HepG2 (cell line): Measurements from ENCODE around the gene GPS1. TPM values are rescaled to one million over a fixed set of nuclear protein-coding genes. Genes with fewer than 3 reads are reported as not detected.

Experiments
- CBX1 ChIP-seq: IDR thresholded peaks from one replicate; pipeline ENCODE4 v1.6.1; 2016; ENCODE audit warnings: antibody characterized with exemption, low read depth
- ELF1 ChIP-seq: sonication (generic); formaldehyde crosslinking; IDR thresholded peaks from 2 replicates; pipeline ENCODE4 v1.4.0; 2020; ENCODE audit warnings: missing genetic modification reagents
- FLYWCH1 ChIP-seq: sonication (generic); formaldehyde crosslinking; IDR thresholded peaks from 2 replicates; pipeline ENCODE4 v1.8.1; 2023; ENCODE audit warnings: mild to moderate bottlenecking, missing genetic modification reagents
- FOXK1 ChIP-seq: sonication (generic); formaldehyde crosslinking; IDR thresholded peaks from 2 replicates; pipeline ENCODE4 v1.4.0; 2020; ENCODE audit warnings: low read depth, missing genetic modification reagents, borderline replicate concordance
- HOXD1 ChIP-seq: sonication (generic); formaldehyde crosslinking; IDR thresholded peaks from 2 replicates; pipeline ENCODE4 v1.5.0; 2020; ENCODE audit warnings: missing genetic modification reagents
- ISL2 ChIP-seq: sonication (generic); formaldehyde crosslinking; IDR thresholded peaks from 2 replicates; pipeline ENCODE4 v1.5.0; 2020; ENCODE audit warnings: missing genetic modification reagents
- KMT2A ChIP-seq: sonication (generic); formaldehyde crosslinking; IDR thresholded peaks from 2 replicates; pipeline ENCODE4 v1.4.0; 2020; ENCODE audit warnings: missing genetic modification reagents
- MAF1 ChIP-seq: sonication (generic); formaldehyde crosslinking; IDR thresholded peaks from 2 replicates; pipeline ENCODE4 v1.5.0; 2020; ENCODE audit warnings: missing genetic modification reagents, borderline replicate concordance
- MIXL1 ChIP-seq: IDR thresholded peaks from 2 replicates; pipeline ENCODE4 v1.6.1; 2016
- PHF5A ChIP-seq: IDR thresholded peaks from one replicate; pipeline ENCODE4 v1.6.1; 2018; ENCODE audit warnings: low read depth, missing genetic modification reagents; ENCODE audit not compliant: unreplicated experiment
- PHF8 ChIP-seq: sonication (generic); formaldehyde crosslinking; IDR thresholded peaks from 2 replicates; pipeline ENCODE4 v1.5.0; 2020; ENCODE audit warnings: missing genetic modification reagents
- POLR2AphosphoS5 ChIP-seq: IDR thresholded peaks from 2 replicates; pipeline ENCODE4 v1.6.1; 2012; ENCODE audit warnings: low read depth, low read length
- SALL1 ChIP-seq: sonication (generic); formaldehyde crosslinking; IDR thresholded peaks from 2 replicates; pipeline ENCODE4 v1.8.0; 2022; ENCODE audit warnings: mild to moderate bottlenecking, missing genetic modification reagents
- SALL2 ChIP-seq: sonication (generic); formaldehyde crosslinking; IDR thresholded peaks from 2 replicates; pipeline ENCODE4 v1.8.1; 2023; ENCODE audit warnings: mild to moderate bottlenecking, missing genetic modification reagents, inconsistent platforms
- SMAD3 ChIP-seq: sonication (generic); formaldehyde crosslinking; IDR thresholded peaks from 2 replicates; pipeline ENCODE4 v1.4.0; 2020; ENCODE audit warnings: missing genetic modification reagents
- ZKSCAN5 ChIP-seq: sonication (generic); formaldehyde crosslinking; IDR thresholded peaks from 2 replicates; pipeline ENCODE4 v1.5.1; 2020; ENCODE audit warnings: mild to moderate bottlenecking, missing genetic modification reagents
- ZNF124 ChIP-seq: sonication (generic); formaldehyde crosslinking; IDR thresholded peaks from 2 replicates; pipeline ENCODE4 v1.4.0; 2020; ENCODE audit warnings: missing genetic modification reagents
- ZNF451 ChIP-seq: sonication (generic); formaldehyde crosslinking; IDR thresholded peaks from 2 replicates; pipeline ENCODE4 v1.5.0; 2020; ENCODE audit warnings: mild to moderate bottlenecking, missing genetic modification reagents
- ZNF777 ChIP-seq: sonication (generic); formaldehyde crosslinking; IDR thresholded peaks from 2 replicates; pipeline ENCODE4 v1.4.0; 2020; ENCODE audit warnings: missing genetic modification reagents
- ZNF891 ChIP-seq: sonication (generic); formaldehyde crosslinking; IDR thresholded peaks from 2 replicates; pipeline ENCODE4 v1.5.0; 2020; ENCODE audit warnings: mild to moderate bottlenecking, missing genetic modification reagents
- ZSCAN12 ChIP-seq: sonication (generic); formaldehyde crosslinking; IDR thresholded peaks from 2 replicates; pipeline ENCODE4 v1.9.0; 2021; ENCODE audit warnings: mild to moderate bottlenecking, missing genetic modification reagents
- polyA plus RNA-seq, 8 experiments: library from polyadenylated mRNA; depleted of rRNA in 3 of 8; stranded (reverse) in 7 of 8; unstranded in 1 of 8; fragments of >200 nt; fragmentation: Illumina TruSeq in 4 of 8; extraction: Trizol in 4 of 8; gene quantifications; 2 replicates each; pipeline versions ENCODE4 v1.2.1 to v1.2.3, GENCODE V29; 2011 to 2016; ENCODE audit warnings: low read depth in 4 of 8, missing spikeins in 1 of 8, mixed read lengths in 1 of 8; ENCODE audit not compliant: insufficient read depth in 1 of 8
- total RNA-seq, 5 experiments: library from RNA; depleted of rRNA; stranded (reverse); fragments of >200 nt; fragmentation: Illumina TruSeq; extraction: Trizol; gene quantifications; 2 replicates each; pipeline ENCODE4 v1.2.3, GENCODE V29; 2016; ENCODE audit warnings: low read depth in 1 of 5
- TF ChIP-seq, protein P1 (sequence below): sonication (generic); formaldehyde crosslinking; conservative IDR thresholded peaks from 2 replicates; pipeline ENCODE4 v1.4.0; 2020; ENCODE audit warnings: missing genetic modification reagents
- TF ChIP-seq, protein P2 (sequence below): sonication (generic); formaldehyde crosslinking; IDR thresholded peaks from 2 replicates; pipeline ENCODE4 v1.5.0; 2020; ENCODE audit warnings: missing genetic modification reagents
- TF ChIP-seq, protein P3 (sequence below): sonication (generic); formaldehyde crosslinking; IDR thresholded peaks from 2 replicates; pipeline ENCODE4 v1.8.1; 2023; ENCODE audit warnings: mild to moderate bottlenecking, missing genetic modification reagents
- TF ChIP-seq, protein P4 (sequence below): sonication (generic); formaldehyde crosslinking; IDR thresholded peaks from 2 replicates; pipeline ENCODE4 v1.4.0; 2020; ENCODE audit warnings: missing genetic modification reagents
- TF ChIP-seq, protein P5 (sequence below): sonication (generic); formaldehyde crosslinking; IDR thresholded peaks from 2 replicates; pipeline ENCODE4 v1.4.0; 2020; ENCODE audit warnings: mild to moderate bottlenecking, missing genetic modification reagents

Gene GPS1
- total and polyA plus RNA-seq, 2 of the 13 experiments (the other 11 are each of a cell fraction or from before 2014, with no cell fraction given) = 124 to 128 TPM

DNA sequence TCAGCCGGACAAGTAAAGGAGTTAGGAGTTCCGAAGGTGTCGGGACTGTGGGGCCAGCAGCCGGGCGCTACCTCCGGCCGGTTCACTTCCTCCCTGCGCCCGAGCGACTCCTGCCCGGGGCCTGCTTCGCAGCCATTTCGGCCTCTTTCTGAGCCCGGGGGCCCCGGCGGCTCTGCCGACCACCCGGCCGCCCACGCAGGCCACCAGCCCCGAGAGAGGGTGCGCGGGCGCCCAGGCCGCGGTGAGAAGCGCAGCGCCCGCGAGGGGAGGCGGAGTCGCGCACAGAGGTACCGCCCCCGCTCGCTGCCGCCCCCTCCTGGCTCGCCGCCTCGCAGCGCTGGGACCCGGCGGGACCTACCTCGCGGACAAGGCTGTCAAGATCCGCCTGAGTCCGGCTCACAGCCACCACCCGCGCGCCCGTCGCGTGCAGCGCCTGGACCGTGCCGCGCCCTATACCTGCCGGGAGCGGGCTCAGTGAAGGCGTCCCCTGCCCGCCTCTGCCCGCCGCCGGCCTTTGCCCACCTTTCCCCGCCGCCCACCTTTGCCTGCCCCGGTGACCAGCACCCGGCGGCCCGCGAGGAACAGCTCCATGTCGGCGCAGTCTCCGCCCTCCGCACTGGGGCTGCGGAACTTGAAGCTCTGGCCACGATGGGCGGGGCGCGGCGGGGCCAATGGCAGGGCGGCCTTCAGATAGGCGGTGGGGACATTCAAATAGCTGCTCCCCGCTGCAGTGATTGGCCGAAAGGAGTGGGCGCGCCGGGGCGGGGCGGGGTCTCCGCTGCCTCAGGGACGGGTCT is 14.4 kb upstream of the GPS1 start, which contains the start of gene DCXR (continued):
- TF ChIP-seq SALL1 (peak; percentile 94), MIXL1 (CRISPR knock-in tag) (0 out of 2 replicates have a peak, but pooled peaks have one; percentile 54), FLYWCH1 (CRISPR knock-in tag) (no peak), SALL2 (CRISPR knock-in tag) (peak; percentile 97), HOXD1 (peak; percentile 28; the same call in 1 of the 2 replicates), FOXK1 (CRISPR knock-in tag) (0 out of 2 replicates have a peak, but pooled peaks have one; percentile 36), KMT2A (peak; percentile 61; the same call in 1 of the 2 replicates), PHF8 (CRISPR knock-in tag) (peak; percentile 85), ZNF777 (CRISPR knock-in tag) (no peak), SMAD3 (CRISPR knock-in tag) (peak; percentile 63; the same call in 1 of the 2 replicates), PHF5A (CRISPR knock-in tag) (no peak), MAF1 (CRISPR knock-in tag) (no peak; the same call in 1 of the 2 replicates), ZNF451 (CRISPR knock-in tag) (peak; percentile 97), ELF1 (CRISPR knock-in tag) (peak; percentile 75), ZNF124 (CRISPR knock-in tag) (peak; percentile 77; the same call in 1 of the 2 replicates), POLR2AphosphoS5 (peak; percentile 98), ZKSCAN5 (CRISPR knock-in tag) (no peak), ZSCAN12 (no peak), ISL2 (CRISPR knock-in tag) (no peak; the same call in 1 of the 2 replicates), CBX1 (peak; percentile 70), ZNF891 (CRISPR knock-in tag) (peak; percentile 98)
- TF ChIP-seq, protein P1, sequence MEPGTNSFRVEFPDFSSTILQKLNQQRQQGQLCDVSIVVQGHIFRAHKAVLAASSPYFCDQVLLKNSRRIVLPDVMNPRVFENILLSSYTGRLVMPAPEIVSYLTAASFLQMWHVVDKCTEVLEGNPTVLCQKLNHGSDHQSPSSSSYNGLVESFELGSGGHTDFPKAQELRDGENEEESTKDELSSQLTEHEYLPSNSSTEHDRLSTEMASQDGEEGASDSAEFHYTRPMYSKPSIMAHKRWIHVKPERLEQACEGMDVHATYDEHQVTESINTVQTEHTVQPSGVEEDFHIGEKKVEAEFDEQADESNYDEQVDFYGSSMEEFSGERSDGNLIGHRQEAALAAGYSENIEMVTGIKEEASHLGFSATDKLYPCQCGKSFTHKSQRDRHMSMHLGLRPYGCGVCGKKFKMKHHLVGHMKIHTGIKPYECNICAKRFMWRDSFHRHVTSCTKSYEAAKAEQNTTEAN (CRISPR knock-in tag) = peak; percentile 16; the same call in 1 of the 2 replicates
- TF ChIP-seq, protein P2, sequence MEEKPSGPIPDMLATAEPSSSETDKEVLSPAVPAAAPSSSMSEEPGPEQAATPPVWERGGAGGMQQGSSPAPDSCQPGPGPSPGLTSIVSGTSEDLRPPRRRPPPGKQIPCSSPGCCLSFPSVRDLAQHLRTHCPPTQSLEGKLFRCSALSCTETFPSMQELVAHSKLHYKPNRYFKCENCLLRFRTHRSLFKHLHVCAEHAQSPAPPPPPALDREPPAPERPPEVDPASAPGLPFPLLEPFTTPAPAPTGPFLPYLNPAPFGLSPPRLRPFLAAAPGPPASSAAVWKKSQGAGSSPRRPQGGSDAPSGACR (CRISPR knock-in tag) = no peak; the same call in none of the 2 replicates
- TF ChIP-seq, protein P3, sequence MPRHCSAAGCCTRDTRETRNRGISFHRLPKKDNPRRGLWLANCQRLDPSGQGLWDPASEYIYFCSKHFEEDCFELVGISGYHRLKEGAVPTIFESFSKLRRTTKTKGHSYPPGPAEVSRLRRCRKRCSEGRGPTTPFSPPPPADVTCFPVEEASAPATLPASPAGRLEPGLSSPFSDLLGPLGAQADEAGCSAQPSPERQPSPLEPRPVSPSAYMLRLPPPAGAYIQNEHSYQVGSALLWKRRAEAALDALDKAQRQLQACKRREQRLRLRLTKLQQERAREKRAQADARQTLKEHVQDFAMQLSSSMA (CRISPR knock-in tag) = peak; percentile 31; the same call in 1 of the 2 replicates
- TF ChIP-seq, protein P4, sequence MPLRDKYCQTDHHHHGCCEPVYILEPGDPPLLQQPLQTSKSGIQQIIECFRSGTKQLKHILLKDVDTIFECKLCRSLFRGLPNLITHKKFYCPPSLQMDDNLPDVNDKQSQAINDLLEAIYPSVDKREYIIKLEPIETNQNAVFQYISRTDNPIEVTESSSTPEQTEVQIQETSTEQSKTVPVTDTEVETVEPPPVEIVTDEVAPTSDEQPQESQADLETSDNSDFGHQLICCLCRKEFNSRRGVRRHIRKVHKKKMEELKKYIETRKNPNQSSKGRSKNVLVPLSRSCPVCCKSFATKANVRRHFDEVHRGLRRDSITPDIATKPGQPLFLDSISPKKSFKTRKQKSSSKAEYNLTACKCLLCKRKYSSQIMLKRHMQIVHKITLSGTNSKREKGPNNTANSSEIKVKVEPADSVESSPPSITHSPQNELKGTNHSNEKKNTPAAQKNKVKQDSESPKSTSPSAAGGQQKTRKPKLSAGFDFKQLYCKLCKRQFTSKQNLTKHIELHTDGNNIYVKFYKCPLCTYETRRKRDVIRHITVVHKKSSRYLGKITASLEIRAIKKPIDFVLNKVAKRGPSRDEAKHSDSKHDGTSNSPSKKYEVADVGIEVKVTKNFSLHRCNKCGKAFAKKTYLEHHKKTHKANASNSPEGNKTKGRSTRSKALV (CRISPR knock-in tag) = no peak
- TF ChIP-seq, protein P5, sequence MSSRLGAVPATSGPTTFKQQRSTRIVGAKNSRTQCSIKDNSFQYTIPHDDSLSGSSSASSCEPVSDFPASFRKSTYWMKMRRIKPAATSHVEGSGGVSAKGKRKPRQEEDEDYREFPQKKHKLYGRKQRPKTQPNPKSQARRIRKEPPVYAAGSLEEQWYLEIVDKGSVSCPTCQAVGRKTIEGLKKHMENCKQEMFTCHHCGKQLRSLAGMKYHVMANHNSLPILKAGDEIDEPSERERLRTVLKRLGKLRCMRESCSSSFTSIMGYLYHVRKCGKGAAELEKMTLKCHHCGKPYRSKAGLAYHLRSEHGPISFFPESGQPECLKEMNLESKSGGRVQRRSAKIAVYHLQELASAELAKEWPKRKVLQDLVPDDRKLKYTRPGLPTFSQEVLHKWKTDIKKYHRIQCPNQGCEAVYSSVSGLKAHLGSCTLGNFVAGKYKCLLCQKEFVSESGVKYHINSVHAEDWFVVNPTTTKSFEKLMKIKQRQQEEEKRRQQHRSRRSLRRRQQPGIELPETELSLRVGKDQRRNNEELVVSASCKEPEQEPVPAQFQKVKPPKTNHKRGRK = 0 out of 2 replicates have a peak, but pooled peaks have one; percentile 32
